AG09309 (cell line): ENCODE data around the gene PAK4.
"Not testable (repeated sequence)": the region's sequence is repeated elsewhere in the genome, so short reads cannot be mapped to it uniquely, and the experiment has no call there.

Experiments used
- DNase-seq: peaks from one replicate; pipeline ENCODE4 v3.0.0-alpha.2; 2010; ENCODE audit warnings: low read depth
- H3K4me3 ChIP-seq: 2 replicates; pipeline ENCODE4 v1.5.1; 2011; ENCODE audit warnings: mild to moderate bottlenecking, low read depth, low read length, moderate library complexity; ENCODE audit not compliant: control insufficient read depth
- TF ChIP-seq, protein P1 (sequence below): IDR thresholded peaks from 2 replicates; pipeline ENCODE4 v1.5.1; 2011; ENCODE audit warnings: mild to moderate bottlenecking, low read depth, low read length, inconsistent platforms; ENCODE audit not compliant: insufficient read depth, control insufficient read depth; ENCODE audit errors: missing control alignments

The PAK4 gene

DNA sequence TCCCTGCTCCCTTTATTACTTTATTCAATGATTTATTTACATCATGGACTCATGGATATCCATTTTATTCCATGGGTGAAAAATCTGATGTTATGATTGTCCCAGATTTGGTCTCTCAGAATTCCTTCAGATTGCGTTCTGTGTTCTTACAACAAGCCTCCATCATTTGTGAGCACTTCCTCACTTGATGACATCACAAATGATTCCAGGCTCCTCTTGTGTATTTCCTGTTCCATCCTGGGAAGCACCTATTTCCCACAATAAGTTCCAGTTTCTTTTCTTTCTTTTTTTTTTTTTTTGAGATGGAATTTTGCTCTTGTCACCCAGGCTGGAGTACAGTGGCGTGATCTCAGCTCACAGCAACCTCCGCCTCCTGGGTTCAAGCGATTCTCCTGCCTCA lies 34.7 kb upstream of the PAK4 start:
- no peak for DNase-seq

DNA sequence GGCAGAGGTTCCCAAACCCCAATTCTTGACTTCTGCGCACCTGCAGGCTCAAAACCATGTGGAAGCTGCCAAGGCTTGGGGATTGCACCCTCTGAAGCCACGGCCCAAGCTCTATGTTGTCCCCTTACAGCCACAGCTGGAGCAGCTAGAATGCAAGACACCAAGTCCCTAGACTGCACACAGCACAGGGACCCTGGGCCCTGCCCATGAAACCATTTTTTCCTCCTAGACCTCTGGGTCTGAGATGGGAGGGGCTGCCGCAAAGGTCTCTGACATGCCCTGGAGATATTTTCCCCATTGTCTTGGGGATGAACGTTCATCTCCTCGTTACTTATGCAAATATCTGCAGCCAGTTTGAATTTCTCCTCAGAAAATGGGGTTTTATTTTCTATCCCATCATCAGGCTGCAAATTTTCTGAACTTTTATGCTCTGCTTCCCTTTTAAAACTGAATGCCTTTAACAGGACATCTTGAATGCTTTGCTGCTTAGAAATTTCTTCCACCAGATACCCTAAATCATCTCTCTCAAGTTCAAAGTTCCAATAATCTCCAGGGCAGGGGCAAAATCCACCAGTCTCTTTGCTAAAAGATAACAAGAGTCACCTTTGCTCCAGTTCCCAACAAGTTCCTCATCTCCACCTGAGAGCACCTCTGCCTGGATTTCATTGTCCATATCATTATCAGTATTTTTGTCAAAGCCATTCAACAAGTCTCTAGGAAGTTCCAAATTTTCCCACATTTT lies 29.6 kb upstream of the PAK4 start:
- DNase-seq, H3K4me3 ChIP-seq: not testable (repeated sequence)

More for the DNA sequence above, 34.7 kb upstream of the PAK4 start:
- H3K4me3 ChIP-seq = no peak overlapping the region
- TF ChIP-seq, protein P1, sequence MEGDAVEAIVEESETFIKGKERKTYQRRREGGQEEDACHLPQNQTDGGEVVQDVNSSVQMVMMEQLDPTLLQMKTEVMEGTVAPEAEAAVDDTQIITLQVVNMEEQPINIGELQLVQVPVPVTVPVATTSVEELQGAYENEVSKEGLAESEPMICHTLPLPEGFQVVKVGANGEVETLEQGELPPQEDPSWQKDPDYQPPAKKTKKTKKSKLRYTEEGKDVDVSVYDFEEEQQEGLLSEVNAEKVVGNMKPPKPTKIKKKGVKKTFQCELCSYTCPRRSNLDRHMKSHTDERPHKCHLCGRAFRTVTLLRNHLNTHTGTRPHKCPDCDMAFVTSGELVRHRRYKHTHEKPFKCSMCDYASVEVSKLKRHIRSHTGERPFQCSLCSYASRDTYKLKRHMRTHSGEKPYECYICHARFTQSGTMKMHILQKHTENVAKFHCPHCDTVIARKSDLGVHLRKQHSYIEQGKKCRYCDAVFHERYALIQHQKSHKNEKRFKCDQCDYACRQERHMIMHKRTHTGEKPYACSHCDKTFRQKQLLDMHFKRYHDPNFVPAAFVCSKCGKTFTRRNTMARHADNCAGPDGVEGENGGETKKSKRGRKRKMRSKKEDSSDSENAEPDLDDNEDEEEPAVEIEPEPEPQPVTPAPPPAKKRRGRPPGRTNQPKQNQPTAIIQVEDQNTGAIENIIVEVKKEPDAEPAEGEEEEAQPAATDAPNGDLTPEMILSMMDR = no peak

DNA sequence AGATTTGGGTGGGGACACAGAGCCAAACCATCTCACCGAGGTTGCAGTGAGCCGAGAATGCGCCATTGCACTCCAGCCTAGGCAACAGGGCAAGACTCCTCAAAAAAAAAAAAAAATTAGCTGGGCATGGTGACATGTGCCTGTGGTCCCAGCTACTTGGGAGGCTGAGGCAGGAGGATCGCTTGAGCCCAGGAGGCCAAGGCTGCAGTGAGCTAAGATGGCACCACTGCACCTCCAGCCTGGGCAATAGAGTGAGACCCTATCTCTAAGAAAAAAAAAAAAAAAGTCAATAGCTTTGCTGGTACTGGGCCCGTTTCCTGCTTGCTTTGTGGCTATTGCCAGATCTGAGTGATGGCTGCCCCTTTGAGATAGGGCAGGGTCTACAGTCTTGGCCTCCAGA lies 28.3 kb upstream of the PAK4 start:
- TF ChIP-seq, protein P1 = no peak
- DNase-seq = no peak

DNA sequence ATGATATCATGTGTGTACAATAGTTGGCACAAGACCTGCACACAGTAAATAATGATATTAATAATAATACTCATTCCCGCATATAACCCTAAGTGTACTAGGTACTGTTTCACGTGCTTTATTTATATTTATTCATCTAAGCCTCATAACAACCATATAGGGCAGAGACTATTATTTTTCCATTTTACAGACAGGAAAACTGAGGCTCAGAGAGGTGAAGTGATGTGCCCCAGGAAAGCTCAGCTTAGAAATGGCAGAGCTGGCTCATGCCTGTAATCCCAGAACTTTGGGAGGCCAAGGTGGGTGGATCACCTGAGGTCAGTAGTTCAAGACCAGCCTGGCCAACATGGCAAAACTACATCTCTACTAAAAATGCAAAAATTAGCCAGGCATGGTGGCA lies 27.9 kb upstream of the PAK4 start:
- no peak for DNase-seq
- TF ChIP-seq, protein P1 = no peak
- no peak overlapping the region for H3K4me3 ChIP-seq

More for the DNA sequence above, 28.3 kb upstream of the PAK4 start:
- H3K4me3 ChIP-seq = no peak overlapping the region

DNA sequence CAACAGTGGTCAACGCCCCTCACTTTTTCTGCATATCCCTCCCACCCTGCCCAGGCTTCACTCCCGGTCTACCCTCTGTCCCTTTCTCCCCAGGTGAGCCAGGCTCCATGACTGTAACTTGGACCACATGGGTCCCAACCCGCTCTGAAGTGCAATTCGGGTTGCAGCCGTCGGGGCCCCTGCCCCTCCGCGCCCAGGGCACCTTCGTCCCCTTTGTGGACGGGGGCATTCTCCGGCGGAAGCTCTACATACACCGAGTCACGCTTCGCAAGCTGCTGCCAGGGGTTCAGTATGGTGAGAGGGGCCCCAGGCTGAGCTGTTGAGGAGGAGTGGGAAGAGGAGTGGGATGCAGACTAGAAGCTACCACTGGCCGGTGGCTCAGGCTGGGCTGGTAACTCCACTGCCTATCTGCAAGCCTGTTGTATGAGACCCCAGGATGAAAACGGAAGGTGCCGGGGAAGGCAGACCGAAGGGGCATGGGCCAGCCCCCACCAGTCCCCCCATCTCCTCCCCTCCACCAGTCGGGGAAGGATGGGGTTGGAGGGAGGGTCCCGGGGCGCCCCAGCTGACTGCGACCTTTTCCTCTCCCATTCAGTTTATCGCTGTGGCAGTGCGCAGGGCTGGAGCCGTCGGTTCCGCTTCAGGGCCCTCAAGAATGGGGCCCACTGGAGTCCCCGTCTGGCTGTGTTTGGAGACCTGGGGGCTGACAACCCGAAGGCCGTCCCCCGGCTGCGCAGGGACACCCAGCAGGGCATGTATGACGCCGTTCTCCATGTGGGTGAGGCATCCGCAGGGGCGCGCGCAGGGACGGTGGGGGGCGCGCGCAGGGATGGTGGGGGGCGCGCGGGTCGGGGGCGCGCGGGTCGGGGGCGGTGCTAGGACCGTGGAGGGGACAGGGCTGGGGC lies 27.0 kb upstream of the PAK4 start:
- H3K4me3 ChIP-seq = no peak overlapping the region
- TF ChIP-seq, protein P1 = no peak
- DNase-seq = no peak

DNA sequence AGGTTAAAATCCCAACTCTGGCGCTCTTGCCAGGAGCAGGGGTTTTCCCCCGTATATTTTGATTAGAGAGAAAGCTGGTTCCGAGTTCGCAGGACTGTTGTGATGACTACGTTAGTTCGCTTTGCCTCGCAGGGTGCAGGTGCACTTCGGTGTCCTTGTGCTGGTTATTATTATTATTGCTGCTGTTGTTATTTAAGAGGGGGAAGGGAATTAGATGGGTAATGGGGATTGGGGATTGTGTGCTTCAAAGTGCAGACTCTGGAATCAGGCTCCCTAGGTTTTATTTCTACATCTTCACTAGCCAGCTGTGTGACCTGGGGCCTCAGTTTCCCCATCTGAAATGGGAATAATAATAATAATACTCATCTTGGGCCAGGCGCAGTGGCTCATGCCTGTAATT lies 26.2 kb upstream of the PAK4 start:
- DNase-seq = no peak
- TF ChIP-seq, protein P1 = no peak
- H3K4me3 ChIP-seq = no peak overlapping the region

DNA sequence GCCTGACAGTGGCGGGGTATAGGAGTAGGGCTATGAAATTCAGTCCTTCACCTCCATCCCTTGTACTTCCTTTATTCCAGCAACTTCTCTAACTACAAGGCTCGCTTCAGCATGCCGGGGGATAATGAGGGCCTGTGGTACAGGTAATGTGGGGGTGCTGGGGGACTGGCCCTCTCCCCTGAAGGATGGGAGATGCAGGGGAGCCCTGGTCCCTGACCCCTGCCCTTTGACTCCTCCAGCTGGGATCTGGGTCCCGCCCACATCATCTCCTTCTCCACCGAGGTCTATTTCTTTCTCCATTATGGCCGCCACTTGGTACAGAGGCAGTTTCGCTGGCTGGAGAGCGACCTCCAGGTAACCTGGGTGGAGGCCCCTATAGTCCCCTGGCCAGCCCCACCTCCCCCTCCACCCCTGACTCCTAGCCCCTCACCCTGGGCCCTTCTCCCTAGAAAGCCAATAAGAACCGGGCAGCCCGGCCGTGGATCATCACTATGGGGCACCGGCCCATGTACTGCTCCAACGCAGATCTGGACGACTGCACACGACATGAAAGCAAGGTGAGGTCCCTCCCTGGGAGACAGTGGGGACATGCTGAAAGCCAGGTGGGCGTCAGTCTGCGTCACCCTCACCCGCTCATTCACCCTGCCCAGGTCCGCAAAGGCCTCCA lies 25.0 kb upstream of the PAK4 start:
- DNase-seq = no peak
- no peak overlapping the region for H3K4me3 ChIP-seq
- TF ChIP-seq, protein P1 = no peak
